ENCODE data around the gene CDKAL1. TPM values are rescaled to one million over a fixed set of nuclear protein-coding genes. Genes with fewer than 3 reads are reported as not detected.

CDKAL1 gene
- total RNA-seq, 4 donors from 2014 or later, result 24.7 to 32.8 (median 29.8) TPM

GRCh38 chr6:21279619-21280018, 745.4 kb downstream of the CDKAL1 start:
- intact Hi-C loops (cut with DNase I), result no loop called here
- no peak overlapping the region for H3K27ac ChIP-seq
- no peaks in the 10 kb centered on the region for H3K27me3 ChIP-seq
- WGBS, 2 donors, result 60 to 79% methylated on average over 5 of the region's 5 CpGs
- DNase-seq, result no peak
- no peak for TF ChIP-seq POLR2A (IDR thresholded peaks at IDR 0.05)
- no peak for TF ChIP-seq CTCF (IDR thresholded peaks at IDR 0.05)
- H3K9me3 ChIP-seq, result no peaks in the 10 kb centered on the region
- no peak overlapping the region for H3K4me3 ChIP-seq (replicated peaks in 1 of 3)
- no peaks in the 10 kb centered on the region for H3K36me3 ChIP-seq
- H3K4me1 ChIP-seq, result no peaks in the 10 kb centered on the region

GRCh38 chr6:21281366-21281765, 747.1 kb downstream of the CDKAL1 start:
- intact Hi-C loops (cut with DNase I), result no loop called here
- no peak for TF ChIP-seq CTCF (IDR thresholded peaks at IDR 0.05)
- no peak for TF ChIP-seq POLR2A (IDR thresholded peaks at IDR 0.05)
- Histone ChIP-seq H3K9me3 (no peaks in the 10 kb centered on the region), H3K27ac (no peak overlapping the region), H3K4me1 (no peaks in the 10 kb centered on the region), H3K27me3 (no peaks in the 10 kb centered on the region), H3K36me3 (no peaks in the 10 kb centered on the region), H3K4me3 (replicated peaks in 1 of 3) (no peak overlapping the region)
- no peak for DNase-seq
- 79 to 94% methylated on average over 2 of the region's 2 CpGs for WGBS, 2 donors

Small RNA genes lying within 50 kb of the gene (small RNA-seq; reads per million reads assigned to genes)
- gene RF00019 (not detected), gene RNU6-150P (not detected)

Other genes starting within 250 kb of the CDKAL1 start
- gene E2F3, start 132.6 kb upstream of the CDKAL1 start, total RNA-seq, result 10 to 100 TPM in 3 of 4 donors, 1 to 10 TPM in 1; 9.4 to 18.0 (median 12.4) TPM